ENCODE measurements around the gene HSPB8. TPM values are rescaled to one million over a fixed set of nuclear protein-coding genes. Genes with fewer than 3 reads are reported as not detected.

HSPB8 gene
- total and polyA plus RNA-seq, 7 donors: 2.1 to 485 (median 311) TPM

DNA sequence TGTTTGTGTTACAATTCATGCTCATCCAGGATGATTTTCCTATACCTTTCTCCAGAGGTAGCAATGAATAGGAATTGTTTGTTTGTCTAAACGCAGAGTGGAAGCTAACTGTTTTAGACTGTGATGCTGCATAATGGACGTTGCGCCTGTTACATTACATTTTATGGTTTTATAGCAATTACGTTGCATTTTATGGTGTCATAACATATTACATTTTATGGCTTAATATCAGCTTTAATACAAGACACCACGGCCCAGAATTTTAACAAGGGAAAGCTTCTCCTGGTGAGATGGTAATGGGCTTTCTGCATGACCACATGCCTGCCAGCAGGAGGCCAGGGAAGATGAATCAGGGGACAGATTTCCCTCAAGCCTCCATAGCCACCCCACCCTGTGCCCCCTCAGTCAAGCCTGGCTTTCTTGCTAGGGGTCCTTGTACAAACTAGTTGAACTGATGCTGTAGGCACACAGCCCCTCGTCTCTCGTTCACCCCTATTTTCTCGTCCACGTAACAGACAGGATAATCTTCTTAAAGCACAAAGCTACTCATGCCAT, 56.5 kb downstream of the HSPB8 start:
- no peak for DNase-seq
- TF ChIP-seq, protein P1, sequence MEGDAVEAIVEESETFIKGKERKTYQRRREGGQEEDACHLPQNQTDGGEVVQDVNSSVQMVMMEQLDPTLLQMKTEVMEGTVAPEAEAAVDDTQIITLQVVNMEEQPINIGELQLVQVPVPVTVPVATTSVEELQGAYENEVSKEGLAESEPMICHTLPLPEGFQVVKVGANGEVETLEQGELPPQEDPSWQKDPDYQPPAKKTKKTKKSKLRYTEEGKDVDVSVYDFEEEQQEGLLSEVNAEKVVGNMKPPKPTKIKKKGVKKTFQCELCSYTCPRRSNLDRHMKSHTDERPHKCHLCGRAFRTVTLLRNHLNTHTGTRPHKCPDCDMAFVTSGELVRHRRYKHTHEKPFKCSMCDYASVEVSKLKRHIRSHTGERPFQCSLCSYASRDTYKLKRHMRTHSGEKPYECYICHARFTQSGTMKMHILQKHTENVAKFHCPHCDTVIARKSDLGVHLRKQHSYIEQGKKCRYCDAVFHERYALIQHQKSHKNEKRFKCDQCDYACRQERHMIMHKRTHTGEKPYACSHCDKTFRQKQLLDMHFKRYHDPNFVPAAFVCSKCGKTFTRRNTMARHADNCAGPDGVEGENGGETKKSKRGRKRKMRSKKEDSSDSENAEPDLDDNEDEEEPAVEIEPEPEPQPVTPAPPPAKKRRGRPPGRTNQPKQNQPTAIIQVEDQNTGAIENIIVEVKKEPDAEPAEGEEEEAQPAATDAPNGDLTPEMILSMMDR (IDR thresholded peaks at IDR 0.05): peak in 2 of 4 experiments; percentile 23 to 43
- TF ChIP-seq EP300 (IDR thresholded peaks at IDR 0.05) (no peak), POLR2AphosphoS5 (IDR thresholded peaks at IDR 0.05) (no peak)
- intact Hi-C loops (cut with DNase I): loop anchor here (10.0 kb wide), 1 partner anchor 120 kb away; no protein-coding TSS in a partner anchor
- no peaks in the 10 kb centered on the region for H3K9me3 ChIP-seq
- H3K36me3 ChIP-seq: no peaks in the 10 kb centered on the region
- H3K27ac ChIP-seq: no peak overlapping the region
- no peaks in the 10 kb centered on the region for H3K27me3 ChIP-seq
- H3K4me1 ChIP-seq: peaks cover 0 to 11% (median 0%) of the 10 kb centered on the region in 4 donors
- WGBS, 2 donors: 26 to 63% methylated on average over 9 of the region's 9 CpGs
- H3K4me3 ChIP-seq: no peak overlapping the region

DNA sequence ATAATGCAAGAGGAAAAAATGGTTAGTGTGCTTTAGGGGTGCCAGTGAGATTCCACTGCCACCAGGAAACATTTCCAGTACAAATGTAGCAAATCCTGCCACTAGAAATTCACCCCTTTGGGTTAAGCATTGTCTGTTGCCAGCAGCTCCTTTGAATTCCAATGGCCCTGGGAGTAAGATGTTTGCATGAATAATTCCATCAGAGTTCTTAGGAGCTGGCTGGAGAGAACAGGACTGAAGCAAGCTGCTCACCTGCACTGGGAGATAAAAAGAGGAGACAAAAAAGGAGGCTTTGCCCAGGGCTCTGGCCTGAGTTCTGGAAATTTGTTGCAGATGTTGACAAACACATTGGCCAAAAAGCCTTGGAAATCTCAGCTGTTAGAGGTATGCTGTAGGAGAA, 57.6 kb downstream of the HSPB8 start:
- intact Hi-C loops (cut with DNase I): loop anchor here (10.0 kb wide), 1 partner anchor 122 kb away; no protein-coding TSS in a partner anchor
- no peak for TF ChIP-seq POLR2A (IDR thresholded peaks at IDR 0.05)
- TF ChIP-seq POLR2AphosphoS5 (IDR thresholded peaks at IDR 0.05): no peak
- TF ChIP-seq EP300 (IDR thresholded peaks at IDR 0.05): no peak
- TF ChIP-seq, protein P1 (IDR thresholded peaks at IDR 0.05): no peak
- H3K27ac ChIP-seq: no peak overlapping the region
- H3K27me3 ChIP-seq: no peaks in the 10 kb centered on the region
- H3K4me3 ChIP-seq: no peak overlapping the region
- H3K9me3 ChIP-seq: no peaks in the 10 kb centered on the region
- peaks cover 0 to 11% (median 0%) of the 10 kb centered on the region in 4 donors for H3K4me1 ChIP-seq
- H3K36me3 ChIP-seq: no peaks in the 10 kb centered on the region
- no peak for DNase-seq

DNA sequence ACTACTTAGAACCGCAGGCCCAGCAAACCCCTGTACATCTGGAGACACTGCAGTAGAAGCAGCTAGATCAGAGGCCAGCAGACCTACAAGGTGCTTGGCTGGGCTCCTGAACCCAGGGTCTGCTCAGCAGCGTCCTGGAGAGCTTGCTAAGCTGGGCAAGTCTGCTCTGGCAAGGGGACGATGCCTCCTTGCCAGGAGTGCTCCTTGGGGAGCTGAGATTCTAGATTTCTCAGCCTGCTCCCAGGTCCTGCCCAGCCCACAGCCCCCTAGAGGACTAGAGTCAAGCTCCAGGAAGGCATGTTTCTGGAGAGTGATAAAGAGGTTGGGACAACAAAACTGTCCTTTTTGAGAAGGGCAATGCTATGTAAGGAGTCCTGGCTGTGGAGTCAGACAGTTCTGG, 60.3 kb downstream of the HSPB8 start:
- Histone ChIP-seq H3K36me3 (no peaks in the 10 kb centered on the region), H3K9me3 (no peaks in the 10 kb centered on the region), H3K4me3 (no peak overlapping the region), H3K4me1 (peaks cover 0 to 11% (median 0%) of the 10 kb centered on the region in 4 donors), H3K27ac (no peak overlapping the region), H3K27me3 (no peaks in the 10 kb centered on the region)
- no peak for DNase-seq
- WGBS, 2 donors: 42 to 67% methylated on average over 3 of the region's 3 CpGs
- intact Hi-C loops (cut with DNase I): loop anchor here (10.0 kb wide), 1 partner anchor 124 kb away; no protein-coding TSS in a partner anchor
- TF ChIP-seq POLR2A (IDR thresholded peaks at IDR 0.05) (no peak), EP300 (IDR thresholded peaks at IDR 0.05) (no peak), POLR2AphosphoS5 (IDR thresholded peaks at IDR 0.05) (no peak)
- TF ChIP-seq, protein P1 (IDR thresholded peaks at IDR 0.05): no peak

DNA sequence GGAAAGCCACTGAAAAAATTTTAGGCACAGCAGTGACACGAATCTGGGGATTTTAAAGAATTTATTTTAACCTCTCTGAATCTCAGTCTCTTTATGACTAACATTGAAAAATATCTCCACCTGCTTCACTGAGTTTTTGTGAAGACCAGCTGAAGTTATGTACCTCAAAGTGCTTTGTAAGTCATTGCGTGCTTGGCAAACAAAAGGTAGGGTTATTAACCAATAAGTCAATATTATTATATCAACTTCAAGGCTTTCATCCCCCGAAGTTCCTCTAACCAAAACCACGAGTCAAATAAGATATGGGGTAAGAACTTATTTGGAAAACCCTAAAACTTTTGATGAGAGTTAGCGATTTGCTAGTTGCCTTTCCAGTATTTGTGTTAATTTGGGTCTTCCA, 62.3 kb downstream of the HSPB8 start:
- Histone ChIP-seq H3K4me1 (peaks cover 0 to 17% (median 4%) of the 10 kb centered on the region in 4 donors), H3K27ac (no peak overlapping the region), H3K36me3 (no peaks in the 10 kb centered on the region), H3K9me3 (no peaks in the 10 kb centered on the region), H3K27me3 (no peaks in the 10 kb centered on the region), H3K4me3 (no peak overlapping the region)
- intact Hi-C loops (cut with DNase I): no loop called here
- WGBS, 2 donors: 21 to 54% methylated on average over 5 of the region's 5 CpGs
- no peak for DNase-seq
- TF ChIP-seq POLR2AphosphoS5 (IDR thresholded peaks at IDR 0.05): no peak
- TF ChIP-seq EP300 (IDR thresholded peaks at IDR 0.05): no peak

DNA sequence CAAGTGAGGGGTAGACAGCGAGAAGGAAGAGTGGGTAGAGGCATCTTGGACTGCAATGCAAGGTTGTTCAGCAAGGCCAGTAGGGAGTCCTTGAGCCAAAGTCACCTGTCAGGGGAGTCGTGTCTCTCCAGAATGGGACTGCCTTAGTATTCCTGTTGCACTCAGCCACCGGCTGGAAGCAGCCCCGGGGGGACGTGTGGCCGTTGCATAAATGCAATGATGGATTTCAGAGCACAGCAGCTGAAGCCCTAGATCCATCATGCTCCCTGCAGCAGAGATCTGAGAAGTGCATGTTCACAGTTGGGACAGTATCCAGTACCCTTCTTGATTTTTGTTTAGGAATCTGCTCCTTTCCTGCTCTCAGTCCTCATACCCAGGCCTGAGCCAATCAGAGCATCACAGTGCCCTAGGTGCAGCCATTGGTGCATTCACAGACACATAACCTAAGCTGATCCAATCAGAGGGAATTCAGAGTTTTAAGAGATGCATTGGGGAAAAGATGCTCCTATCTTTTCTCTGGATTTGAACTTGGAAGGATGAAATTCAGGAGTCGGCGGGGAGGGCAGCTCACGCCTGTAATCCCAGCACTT, 62.9 kb downstream of the HSPB8 start:
- Histone ChIP-seq H3K4me1 (peaks cover 0 to 18% (median 9%) of the 10 kb centered on the region in 4 donors), H3K36me3 (no peaks in the 10 kb centered on the region), H3K27ac (no peak overlapping the region), H3K4me3 (no peak overlapping the region), H3K9me3 (no peaks in the 10 kb centered on the region), H3K27me3 (no peaks in the 10 kb centered on the region)
- intact Hi-C loops (cut with DNase I): no loop called here
- TF ChIP-seq POLR2A (IDR thresholded peaks at IDR 0.05) (no peak), POLR2AphosphoS5 (IDR thresholded peaks at IDR 0.05) (no peak), EP300 (IDR thresholded peaks at IDR 0.05) (no peak)
- TF ChIP-seq, protein P1 (IDR thresholded peaks at IDR 0.05): no peak
- 80 to 86% methylated on average over 9 of the region's 9 CpGs for WGBS, 2 donors
- DNase-seq: no peak

Other genes starting within 250 kb of the HSPB8 start
- gene SRRM4, start 197.4 kb upstream of the HSPB8 start, total RNA-seq: under 1 TPM in 2 of 4 donors, not detected in 2; under 0.01 to 0.14 TPM
- under 1 TPM in 1 of 3 donors, not detected in 2; 0.07 TPM for gene SRRM4, start 197.4 kb upstream of the HSPB8 start, polyA plus RNA-seq
- 1 to 10 TPM; 1.1 to 2.8 (median 1.5) TPM for gene CCDC60, start 155.8 kb downstream of the HSPB8 start, total RNA-seq
- 10 to 100 TPM in 1 of 3 donors, 1 to 10 TPM in 2; 1.3 to 10.4 (median 9.0) TPM for gene CCDC60, start 155.8 kb downstream of the HSPB8 start, polyA plus RNA-seq

Data from sigmoid colon (tissue), 7 donors.